ENCODE measurements around the gene TSPAN10.

The TSPAN10 gene

DNA sequence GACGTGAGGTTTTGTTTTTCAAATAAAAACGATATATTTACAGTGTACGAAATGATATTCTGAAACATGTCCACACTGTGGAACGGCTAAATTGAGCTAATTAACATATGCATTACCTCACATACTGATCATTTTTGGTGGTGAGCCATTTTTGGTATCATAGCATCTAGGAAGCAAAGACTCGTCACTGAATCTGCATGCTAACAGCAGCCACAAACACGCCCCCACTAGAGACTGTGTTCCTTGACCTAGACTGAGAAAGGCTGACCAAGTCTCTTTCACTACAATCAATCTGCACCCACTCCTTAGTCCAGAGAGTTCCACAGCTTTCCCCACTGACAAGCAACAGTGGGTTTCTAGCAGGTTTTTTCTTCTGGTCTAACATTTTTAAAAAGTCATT is 29.6 kb upstream of the TSPAN10 start:
- TF ChIP-seq FOXP2 (optimal IDR thresholded peaks at IDR 0.05; ENCODE audit: borderline replicate concordance, extremely low read depth, extremely low read length, insufficient read depth) (no peak), TAF1 (IDR thresholded peaks at IDR 0.05; ENCODE audit: borderline replicate concordance, insufficient read depth, low read length) (no peak), POLR2AphosphoS5 (IDR thresholded peaks at IDR 0.05; ENCODE audit: low read depth, low read length) (no peak), SIN3A (IDR thresholded peaks at IDR 0.05; ENCODE audit: borderline replicate concordance, insufficient read depth, low read length) (no peak)
- TF ChIP-seq, protein P1, sequence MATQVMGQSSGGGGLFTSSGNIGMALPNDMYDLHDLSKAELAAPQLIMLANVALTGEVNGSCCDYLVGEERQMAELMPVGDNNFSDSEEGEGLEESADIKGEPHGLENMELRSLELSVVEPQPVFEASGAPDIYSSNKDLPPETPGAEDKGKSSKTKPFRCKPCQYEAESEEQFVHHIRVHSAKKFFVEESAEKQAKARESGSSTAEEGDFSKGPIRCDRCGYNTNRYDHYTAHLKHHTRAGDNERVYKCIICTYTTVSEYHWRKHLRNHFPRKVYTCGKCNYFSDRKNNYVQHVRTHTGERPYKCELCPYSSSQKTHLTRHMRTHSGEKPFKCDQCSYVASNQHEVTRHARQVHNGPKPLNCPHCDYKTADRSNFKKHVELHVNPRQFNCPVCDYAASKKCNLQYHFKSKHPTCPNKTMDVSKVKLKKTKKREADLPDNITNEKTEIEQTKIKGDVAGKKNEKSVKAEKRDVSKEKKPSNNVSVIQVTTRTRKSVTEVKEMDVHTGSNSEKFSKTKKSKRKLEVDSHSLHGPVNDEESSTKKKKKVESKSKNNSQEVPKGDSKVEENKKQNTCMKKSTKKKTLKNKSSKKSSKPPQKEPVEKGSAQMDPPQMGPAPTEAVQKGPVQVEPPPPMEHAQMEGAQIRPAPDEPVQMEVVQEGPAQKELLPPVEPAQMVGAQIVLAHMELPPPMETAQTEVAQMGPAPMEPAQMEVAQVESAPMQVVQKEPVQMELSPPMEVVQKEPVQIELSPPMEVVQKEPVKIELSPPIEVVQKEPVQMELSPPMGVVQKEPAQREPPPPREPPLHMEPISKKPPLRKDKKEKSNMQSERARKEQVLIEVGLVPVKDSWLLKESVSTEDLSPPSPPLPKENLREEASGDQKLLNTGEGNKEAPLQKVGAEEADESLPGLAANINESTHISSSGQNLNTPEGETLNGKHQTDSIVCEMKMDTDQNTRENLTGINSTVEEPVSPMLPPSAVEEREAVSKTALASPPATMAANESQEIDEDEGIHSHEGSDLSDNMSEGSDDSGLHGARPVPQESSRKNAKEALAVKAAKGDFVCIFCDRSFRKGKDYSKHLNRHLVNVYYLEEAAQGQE (IDR thresholded peaks at IDR 0.05; ENCODE audit: insufficient read depth in 1 of 2, low read depth in 2 of 2, low read length in 2 of 2), result no peak

DNA sequence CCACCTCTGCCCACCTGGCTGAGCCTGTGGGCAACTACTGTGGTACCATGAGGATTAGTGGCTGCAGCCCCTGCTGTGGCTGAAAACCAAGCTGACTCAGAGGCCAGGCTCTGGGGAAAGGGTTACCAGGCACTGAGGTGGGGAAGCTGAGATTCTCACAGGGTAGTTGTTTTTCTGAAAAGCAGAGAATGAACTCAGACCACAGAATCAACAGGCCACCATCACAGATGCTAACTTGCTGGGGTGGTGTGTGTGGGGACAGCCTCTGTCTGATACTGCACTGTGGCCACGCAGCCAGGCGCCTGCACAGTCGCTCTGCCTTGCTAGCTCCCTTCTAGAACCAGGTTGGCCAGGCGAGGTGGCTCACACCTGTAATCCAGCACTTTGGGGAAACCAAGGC is 28.9 kb upstream of the TSPAN10 start:
- TF ChIP-seq SIN3A (IDR thresholded peaks at IDR 0.05; ENCODE audit: borderline replicate concordance, insufficient read depth, low read length) (no peak), POLR2AphosphoS5 (IDR thresholded peaks at IDR 0.05; ENCODE audit: low read depth, low read length) (no peak), FOXP2 (optimal IDR thresholded peaks at IDR 0.05; ENCODE audit: borderline replicate concordance, extremely low read depth, extremely low read length, insufficient read depth) (no peak), TAF1 (IDR thresholded peaks at IDR 0.05; ENCODE audit: borderline replicate concordance, insufficient read depth, low read length) (no peak)
- TF ChIP-seq, protein P1 (IDR thresholded peaks at IDR 0.05; ENCODE audit: insufficient read depth in 1 of 2, low read depth in 2 of 2, low read length in 2 of 2), result no peak

GRCh38 chr17:81608605-81609004 is 28.4 kb upstream of the TSPAN10 start:
- no peak for TF ChIP-seq POLR2AphosphoS5 (IDR thresholded peaks at IDR 0.05; ENCODE audit: low read depth, low read length)
- TF ChIP-seq FOXP2 (optimal IDR thresholded peaks at IDR 0.05; ENCODE audit: borderline replicate concordance, extremely low read depth, extremely low read length, insufficient read depth), result peak; percentile 59
- no peak for TF ChIP-seq TAF1 (IDR thresholded peaks at IDR 0.05; ENCODE audit: borderline replicate concordance, insufficient read depth, low read length)

DNA sequence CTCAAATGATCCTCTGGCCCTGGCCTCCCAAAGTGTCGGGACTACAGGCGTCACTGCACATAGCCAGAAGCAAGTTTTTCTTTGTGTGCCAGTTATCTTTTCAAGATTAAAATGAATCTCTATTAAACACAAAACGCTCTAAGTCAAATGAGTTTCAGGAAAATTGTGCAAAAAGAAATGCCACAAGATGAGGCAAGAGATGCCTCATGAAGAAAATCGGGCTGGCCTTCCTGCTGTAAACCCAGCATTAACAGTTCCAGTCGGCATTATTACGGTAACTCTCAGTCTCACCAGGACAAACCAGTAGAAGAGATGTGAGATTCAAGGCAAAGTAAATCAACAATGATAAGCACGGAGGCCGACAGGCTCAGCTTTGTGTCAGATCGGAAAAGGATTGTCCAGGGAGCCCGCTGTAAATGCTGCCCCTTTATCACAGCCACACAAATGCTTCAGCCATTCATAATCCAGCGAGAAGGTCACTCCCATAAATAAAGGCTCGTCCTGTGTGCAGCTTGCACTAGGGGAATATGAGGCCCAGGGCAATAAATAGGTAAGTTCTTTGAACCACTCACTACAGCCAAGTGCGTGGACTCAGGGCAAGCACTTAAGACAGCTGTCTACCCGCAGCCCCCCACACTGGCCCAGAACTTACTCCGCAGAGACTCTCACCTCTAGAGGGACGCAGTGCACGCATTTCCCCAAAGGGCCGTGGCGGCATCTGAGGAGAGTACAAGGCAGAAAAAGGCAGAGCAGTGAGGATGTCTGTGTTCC is 27.3 kb upstream of the TSPAN10 start:
- TF ChIP-seq FOXP2 (optimal IDR thresholded peaks at IDR 0.05; ENCODE audit: borderline replicate concordance, extremely low read depth, extremely low read length, insufficient read depth) (no peak), POLR2AphosphoS5 (IDR thresholded peaks at IDR 0.05; ENCODE audit: low read depth, low read length) (no peak), SIN3A (IDR thresholded peaks at IDR 0.05; ENCODE audit: borderline replicate concordance, insufficient read depth, low read length) (no peak), TAF1 (IDR thresholded peaks at IDR 0.05; ENCODE audit: borderline replicate concordance, insufficient read depth, low read length) (no peak)
- TF ChIP-seq, protein P1 (IDR thresholded peaks at IDR 0.05; ENCODE audit: insufficient read depth in 1 of 2, low read depth in 2 of 2, low read length in 2 of 2), result no peak

DNA sequence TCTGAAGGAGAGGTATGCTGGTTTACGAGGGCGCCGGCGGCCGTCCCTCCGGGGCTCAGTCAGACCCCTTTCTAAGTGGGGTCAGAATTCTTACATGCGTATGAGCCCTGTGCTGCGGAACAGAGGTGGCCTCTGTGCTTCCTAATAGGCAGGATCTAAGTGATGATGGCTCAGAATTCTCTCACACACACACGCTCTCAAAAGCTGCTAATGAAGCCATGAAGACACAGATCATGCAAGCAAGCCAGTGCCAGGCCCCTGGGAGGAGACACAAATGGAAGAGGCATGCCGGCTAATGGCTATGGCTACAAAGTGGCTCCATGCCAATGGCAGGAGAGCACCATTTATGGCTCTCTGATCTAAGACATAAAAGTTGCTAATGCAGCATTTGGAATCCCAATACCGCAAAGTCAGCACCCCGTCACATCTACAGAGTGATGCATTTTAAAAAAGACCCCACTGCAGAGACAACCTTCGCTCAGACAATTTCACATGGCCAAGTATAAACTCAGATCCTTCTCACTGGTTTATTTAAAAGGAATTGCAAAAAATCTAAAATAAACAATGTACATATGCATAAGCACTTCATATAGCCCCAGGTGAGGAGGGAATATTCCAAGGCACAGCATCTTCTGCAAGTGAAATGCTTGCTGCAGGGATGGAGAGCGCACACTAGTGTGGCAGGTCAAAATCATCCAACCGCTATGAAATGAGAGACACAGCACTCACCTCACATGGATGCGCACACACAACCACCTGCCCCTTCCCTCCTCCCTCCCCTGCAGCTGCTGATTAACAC is 24.6 kb upstream of the TSPAN10 start:
- TF ChIP-seq, protein P1 (IDR thresholded peaks at IDR 0.05; ENCODE audit: insufficient read depth in 1 of 2, low read depth in 2 of 2, low read length in 2 of 2), result no peak
- no peak for TF ChIP-seq TAF1 (IDR thresholded peaks at IDR 0.05; ENCODE audit: borderline replicate concordance, insufficient read depth, low read length)
- no peak for TF ChIP-seq SIN3A (IDR thresholded peaks at IDR 0.05; ENCODE audit: borderline replicate concordance, insufficient read depth, low read length)
- TF ChIP-seq POLR2AphosphoS5 (IDR thresholded peaks at IDR 0.05; ENCODE audit: low read depth, low read length), result no peak
- TF ChIP-seq FOXP2 (optimal IDR thresholded peaks at IDR 0.05; ENCODE audit: borderline replicate concordance, extremely low read depth, extremely low read length, insufficient read depth), result no peak

Data from PFSK-1 (cell line).